HG03457 (cell line): ENCODE data around the gene CENPP.
A peak's percentile ranks its signal among the peaks of the same experiment; 100 is the strongest.

Source experiments
- ATAC-seq: cut with Tn5 transposase; IDR thresholded peaks from one replicate; pipeline ENCODE4 v1.9.1; 2021; ENCODE audit warnings: moderate number of reproducible peaks; ENCODE audit not compliant: unreplicated experiment

The CENPP gene

DNA sequence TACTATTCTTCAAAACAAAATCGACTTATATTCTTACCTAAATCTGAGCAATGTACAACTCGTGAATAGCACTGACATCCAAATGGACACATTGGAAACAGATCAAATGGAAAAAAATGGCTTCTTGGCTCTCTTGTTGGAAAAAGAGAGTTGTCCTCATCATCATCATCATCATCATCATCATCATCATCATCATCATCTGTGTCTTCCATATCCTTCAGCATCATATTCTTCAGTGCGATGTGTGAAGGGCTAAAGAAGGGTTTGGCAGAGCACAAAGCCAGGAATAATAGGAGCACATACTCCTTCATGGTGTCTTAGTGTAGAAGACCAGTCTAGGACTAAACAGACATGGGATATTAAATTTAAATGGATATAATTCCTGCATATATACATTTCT, 148.8 kb downstream of the CENPP start:
- no peak for ATAC-seq

DNA sequence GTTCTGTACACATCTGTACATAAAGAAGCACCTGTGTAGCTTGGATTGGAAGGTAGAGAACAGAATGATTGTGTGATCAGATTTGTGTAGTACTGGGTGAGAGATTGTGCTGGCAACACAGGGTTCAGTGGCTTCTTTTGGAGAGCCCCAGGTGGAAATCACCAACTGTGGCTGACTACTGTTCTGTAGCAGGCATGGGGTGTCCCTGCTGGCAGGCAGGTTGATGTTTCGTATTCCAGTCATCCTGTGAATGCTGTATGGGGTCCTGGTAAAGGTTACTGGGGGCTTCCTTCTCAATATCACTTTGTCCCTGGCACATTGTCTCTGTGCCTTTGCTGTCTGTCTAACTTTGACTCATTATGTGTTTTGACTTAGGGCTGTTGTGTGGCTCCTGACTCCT, 151.2 kb downstream of the CENPP start:
- ATAC-seq: peak; percentile 58

DNA sequence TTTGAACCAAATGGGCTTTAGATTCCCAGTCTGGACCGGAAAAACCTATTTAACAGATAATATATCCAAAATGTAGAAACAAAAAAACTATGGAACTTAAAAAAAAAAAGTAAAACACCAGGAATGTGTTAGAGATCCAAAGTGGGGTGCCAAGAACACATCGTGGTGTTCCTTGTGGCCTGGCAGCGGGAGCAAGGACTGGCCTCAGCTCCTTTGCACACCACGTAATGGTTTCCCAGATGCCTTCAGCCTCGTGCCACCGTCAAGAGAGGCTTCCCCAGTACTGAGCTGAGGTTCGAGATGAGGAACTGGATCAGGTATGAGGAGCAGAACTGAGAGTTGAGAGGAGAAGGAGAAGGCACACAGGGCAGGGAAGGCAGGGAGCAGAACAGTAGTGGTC, 153.0 kb downstream of the CENPP start:
- no peak for ATAC-seq

DNA sequence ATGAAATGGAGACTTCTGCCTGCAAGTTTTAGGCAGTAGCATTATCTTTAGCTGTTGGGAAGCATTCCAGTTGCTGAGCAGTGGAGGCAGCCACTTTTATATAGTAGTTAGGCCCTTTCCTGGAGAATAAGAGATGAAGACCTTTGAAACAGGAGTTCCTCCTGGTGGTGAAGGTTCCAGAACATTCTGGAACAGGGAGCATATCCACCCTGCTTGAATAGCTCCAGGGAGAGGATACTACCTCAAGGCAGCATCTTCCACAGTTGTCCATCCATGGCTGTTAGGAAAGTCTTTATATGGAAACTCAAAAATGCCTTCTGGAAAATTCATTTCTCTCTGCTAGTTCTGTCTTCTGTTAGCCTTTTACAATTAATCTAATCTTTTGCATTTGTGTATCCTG, 153.6 kb downstream of the CENPP start:
- ATAC-seq: no peak

DNA sequence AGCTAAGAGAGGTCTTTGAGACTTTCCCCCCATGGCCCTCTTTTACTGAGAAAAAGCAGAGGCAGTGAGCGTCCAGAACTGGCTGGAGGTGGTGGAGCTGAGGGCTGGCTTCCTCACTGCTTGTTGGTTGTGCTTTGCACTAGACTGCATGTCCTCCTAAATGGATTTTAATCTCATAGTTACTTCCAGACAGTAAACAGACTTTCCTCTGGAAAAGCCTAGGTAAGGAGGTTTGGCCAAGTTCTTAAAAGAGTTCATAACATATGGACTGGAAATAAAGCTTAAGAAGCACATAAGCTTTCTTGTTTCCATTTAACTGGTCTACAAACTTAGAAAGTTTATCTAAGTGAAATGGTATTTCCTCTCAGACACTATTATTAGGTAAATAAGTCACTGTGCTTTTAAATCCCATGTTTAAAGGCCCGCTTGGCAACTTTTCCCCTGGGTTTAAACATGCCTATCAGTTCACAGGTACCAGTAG, 154.6 kb downstream of the CENPP start:
- ATAC-seq: no peak

DNA sequence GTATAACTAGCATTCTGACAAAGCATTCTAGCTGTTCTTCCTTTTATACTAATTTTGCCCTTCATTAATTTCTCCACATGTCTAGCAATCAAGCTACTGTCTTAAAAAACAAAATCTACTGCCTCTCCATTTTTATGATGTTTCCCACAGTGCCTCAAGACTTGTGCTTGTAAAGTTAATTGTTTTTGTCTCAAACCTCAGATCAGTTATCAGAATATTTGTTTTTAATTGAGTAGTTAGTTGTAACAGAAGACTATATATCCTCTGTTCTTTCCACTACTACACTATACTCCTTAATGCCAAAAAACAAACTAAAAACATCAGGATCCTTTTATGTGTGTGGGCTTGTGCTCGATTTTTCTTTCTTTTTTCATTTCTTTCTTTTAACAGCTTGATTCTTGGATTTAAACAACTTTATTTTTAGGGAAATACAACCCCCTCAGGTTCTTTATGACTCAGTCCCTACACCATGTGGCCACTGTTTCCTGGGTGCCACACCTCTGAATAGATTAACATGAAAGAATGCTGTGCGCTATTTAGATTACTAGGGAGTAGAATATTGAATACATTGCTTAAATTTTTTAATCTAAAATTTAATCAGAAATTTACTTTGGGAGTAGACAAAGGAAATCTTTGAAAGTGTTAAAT, 155.4 kb downstream of the CENPP start:
- no peak for ATAC-seq

DNA sequence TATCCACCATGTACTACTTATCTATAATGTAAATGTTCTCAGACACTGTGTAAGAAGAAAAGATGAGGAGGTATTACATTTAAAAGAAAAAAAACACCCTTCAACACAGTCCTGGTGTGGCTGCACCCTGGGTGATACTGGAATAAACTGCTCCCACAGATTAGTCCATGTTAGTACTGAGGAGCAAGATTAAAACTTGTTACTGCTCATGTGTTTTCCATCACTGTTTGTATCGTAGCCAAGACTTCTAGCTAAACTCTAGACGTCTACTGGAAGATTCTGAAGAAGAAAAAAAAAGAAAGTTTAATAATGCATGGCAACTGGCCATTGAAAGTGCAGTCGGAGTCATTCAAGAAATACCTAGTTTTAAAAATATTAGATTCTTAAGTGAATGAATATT, 156.6 kb downstream of the CENPP start, which contains the start of gene ASPN:
ASPN (minus strand) TSS at position 178 of the 400 bp plus-strand sequence.
- no peak for ATAC-seq

DNA sequence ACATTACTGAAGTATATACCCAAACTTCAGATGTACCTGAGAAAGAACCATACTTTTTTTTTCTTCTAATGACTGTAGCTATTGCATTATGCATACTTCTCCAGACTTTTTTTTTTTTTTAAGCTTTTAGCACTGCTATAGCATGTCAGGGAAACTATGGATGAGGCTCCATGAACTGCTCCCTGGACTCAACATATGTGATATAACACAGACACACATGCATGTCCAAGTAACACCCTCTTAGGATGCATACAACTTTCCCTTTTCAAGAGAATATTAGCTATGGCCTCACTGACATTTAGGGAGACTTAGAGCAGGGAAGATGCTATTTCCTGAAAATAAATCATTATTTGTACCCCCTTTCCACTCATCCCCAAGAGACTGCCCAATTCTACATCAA, 157.1 kb downstream of the CENPP start:
- ATAC-seq: no peak

DNA sequence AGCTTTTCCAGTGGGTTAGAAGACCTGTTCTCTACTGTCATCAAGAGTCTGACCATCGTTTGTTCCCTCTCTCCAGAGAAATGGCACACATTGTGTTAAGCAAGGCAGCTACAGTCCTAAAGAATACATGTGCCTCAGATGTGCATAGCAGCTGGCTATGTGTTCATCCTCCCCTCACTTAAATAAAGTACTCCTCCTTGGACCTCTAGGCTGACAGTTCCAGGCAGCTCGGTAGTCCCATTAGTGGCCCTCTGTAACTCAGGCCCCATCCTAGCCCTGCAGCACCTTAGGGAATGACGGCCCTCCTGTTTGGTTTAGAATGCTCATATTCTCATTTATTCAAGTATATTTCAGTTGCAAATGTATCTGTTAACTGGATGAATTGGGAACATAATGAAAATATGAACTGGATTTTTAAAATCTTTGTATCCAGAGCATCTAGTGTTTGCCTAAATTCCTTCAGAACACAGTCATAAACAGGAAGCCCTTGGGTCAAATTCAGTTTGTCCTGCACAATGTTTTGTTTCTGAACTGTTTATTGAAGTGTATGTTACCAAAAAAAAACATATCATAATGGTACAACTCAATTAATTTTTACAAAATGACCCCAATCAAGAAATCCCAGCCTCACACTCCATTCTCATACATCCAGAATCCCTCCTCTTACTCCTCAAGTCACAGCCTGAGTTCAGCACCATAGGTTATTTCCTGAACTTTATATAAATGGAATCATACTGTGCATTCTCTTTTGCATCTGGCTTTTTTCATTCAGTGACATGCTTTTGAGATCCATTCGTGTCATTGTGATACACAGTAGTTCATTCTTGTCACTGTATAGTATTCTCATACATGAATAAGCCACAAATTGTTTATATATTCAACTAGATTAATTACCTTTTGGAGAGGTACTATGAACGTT, 158.1 kb downstream of the CENPP start:
- ATAC-seq: no peak

DNA sequence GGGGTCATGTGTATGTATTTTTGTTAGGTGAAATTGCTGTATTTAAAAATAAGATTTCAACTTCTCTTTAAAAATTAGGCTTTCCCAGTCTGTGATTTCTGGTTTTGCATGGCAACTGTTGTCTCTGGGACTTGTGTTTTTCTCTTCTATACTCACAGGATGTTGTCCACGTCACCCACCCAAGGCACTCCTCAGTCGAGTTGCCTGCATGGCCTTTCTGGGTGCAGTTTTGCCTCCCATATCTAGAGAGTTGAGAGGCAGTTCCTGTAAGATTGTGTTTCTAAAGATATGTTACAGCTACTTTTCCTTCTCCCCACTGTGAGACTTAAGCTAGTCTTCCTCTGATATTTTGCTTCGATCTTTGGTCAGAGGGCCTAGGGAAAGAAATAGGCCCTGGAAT, 158.8 kb downstream of the CENPP start:
- ATAC-seq: no peak

DNA sequence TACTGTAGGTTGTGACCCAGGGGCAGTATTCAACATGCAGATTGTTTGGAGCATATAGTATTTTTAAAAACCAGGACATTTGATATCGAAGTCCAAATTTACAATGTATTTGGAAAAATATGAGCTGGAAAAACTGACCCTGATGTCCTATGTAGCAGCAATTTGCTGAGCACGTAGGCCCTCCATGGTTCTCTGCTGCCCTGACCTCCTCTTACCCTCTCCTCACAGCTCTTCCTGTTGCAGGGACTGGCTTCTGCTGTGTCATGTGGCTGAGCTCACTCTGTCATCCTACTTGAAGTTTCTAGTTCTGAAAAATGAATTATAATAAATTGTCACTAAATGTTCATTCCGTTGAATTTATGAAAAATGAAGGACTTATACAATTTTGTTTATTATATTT, 160.6 kb downstream of the CENPP start:
- ATAC-seq: no peak

DNA sequence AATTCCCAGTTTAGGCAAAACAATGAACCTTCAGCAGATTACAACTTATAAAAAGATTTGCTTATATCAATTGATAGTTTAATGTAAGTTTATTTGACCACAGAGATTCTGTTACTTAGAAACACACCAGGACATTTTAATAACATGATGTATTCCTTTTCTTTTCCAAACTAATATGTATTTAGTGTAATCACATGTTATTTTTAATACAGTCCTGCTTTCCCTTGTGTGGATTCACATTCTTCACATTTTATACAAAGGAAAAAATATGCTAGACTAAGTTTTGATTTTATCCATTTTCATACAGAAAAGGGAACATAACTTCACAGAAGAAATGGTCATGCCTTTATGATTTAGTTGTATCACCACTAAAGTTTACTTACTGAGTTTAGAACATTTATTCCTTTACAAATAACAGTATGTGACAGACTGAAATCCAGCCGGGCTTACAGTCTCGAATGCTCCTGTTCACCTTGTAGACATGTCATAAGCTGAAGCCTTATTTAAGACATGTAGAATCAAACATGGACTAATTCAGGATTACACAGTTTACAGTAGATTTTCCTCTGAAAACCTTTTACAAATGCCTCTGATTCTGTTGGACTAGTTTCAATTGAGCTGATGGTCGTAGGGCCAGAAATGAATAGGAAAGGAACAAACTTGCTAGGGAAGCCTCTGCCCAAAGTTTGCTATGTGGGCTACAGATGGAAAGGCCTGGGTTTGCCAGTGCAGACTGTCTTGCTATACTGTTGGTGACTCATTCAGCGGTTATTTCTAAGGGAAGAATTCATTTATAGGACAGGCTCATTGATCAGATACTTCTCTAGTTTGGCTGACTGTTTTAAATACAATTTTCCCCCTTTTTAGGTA, 163.2 kb downstream of the CENPP start:
- no peak for ATAC-seq

DNA sequence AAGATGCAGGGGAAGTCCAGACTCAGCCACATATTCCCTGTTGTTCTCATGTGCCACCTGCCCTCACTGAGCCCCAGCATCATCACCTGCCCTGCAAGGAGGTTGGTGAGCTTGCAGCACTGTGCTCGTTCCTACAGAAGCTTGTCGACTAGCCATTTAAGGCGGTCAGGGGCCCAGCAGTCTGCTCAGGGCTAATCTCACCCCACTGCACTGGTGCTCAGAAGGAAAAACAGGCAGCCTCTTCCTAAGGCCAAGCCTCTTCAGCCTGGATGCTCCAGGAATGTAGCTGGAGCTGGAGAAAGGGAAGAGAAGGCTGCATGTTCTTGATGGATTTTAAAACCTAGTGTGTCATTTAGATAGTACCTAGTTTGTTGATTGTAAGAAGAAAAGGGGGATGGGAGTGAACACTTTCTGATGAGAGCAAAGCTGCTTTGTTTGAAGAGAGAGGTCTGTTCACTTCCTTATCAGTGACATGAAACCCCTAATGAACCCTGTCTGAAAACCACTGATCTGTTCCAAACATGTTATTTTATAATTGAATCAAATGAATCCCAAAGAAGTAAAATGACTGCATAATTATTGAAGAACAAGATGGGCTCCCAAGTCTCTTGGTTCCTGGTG, 167.1 kb downstream of the CENPP start:
- ATAC-seq: no peak

DNA sequence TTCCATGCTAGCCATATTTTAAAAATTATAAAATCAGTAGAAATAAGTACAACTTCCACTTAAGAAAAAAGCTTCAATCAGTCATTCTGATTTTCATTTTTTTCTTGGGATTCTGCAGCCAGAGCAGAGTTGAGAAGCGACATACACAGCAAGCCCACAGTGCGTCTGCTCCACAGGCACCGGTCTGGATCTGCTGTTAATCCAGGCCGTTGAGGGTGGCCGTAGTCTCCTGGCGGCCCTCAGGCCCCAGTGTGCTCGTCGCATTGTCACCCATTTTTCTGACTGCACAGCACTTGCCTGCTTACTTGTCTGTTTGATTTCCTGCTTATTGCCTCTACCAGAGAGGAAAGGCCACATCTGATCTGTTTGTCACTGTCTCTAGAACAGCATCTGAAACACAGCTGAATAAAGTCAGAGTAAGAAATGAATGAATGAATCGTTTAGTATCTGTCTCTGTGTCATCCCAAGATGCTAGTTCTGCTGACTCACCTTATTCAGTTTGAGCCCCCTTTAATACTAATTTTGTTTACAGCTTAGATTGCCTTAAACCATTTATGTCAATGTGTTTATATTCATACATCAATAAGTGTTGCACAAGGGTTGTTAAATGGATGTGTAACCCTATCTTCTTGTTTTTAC, 168.1 kb downstream of the CENPP start:
- no peak for ATAC-seq

DNA sequence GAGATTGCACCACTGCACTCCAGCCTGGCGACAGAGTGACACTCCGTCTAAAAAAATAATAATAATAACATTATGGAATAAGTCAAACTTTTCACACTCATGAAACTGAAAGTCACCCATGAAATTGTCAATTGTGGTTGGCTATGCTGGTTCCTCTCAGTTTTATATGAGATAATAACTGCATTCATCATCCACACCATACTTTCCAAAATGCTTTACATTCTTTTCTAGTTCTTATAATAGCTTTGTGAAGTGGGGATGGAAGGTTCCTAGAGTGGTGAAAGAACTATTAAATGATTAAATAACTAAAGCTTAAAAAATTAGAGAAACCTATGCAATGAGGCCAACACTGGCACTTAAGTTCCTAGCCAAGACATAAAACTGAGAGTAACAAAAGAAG, 169.1 kb downstream of the CENPP start:
- no peak for ATAC-seq

DNA sequence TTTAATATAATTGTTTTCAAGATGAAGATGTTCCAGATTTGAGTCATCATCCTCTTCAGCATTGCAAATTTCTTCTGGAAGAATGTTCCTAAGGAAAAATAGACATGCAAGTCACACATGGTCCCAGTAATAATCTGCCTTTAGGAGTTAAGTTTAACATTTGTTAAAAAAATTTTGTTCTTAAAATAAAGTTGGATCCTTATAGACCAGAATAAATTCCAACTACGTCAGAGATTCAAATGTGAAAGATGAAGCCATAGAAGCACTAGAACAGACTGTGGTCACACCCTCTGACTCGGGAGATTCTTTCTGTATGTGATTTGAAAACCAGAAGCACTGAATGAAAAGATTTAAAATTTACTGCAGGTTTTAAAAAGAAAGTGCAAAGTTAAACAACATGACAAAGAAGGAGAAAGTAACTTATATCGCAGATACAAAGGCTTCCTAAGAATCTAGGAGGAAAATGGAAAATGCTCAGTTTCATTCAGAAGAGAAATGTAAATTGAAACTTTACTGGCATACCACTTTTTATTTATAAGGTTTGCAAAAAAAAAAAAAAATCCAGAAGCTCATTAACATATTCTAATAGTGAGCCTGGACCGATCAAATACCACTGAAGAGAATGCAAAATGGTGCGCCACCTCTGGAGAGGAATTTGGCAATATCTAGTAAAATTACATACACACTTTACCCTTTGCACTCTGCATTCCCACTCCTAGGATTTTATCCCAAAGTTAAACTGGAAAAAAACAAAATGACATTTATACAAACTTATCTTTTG, 170.8 kb downstream of the CENPP start:
- ATAC-seq: no peak

DNA sequence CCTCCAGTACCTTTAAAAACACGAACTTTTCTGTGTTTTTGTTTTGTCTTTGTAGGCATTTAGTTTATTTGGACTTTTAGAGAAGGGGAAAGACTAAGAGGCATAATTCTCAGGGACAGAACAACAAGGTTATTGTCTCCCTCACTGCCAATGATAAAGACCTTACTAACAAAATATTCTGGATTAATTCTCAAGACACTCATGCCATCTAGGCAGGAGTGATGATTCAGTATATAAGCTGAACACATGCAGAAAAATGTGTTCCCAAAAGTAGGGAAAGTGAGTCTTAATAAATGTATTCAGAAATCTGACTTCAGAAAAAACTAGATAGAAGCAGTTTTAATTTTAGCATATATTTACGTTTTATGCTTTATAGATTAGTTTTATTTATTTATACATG, 173.9 kb downstream of the CENPP start:
- ATAC-seq: no peak

DNA sequence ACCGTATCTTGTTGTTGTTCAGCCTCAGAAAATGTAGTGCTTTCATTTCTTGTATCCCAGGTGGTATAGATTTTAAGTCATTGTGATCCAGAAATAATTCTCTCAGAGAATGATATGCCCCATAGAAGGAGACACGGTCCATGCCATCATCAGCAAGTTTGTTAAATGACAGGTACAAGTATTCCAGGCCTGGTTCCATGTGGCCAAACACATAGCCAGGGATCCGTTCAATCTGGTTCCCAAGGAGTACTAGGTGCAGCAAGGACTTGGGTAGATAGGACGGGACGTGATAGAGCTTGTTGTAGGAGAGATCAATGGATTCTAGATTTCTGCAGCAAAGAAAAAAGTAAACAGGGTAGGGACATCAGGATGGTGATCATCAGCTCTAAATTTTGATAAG, 175.0 kb downstream of the CENPP start:
- no peak for ATAC-seq

DNA sequence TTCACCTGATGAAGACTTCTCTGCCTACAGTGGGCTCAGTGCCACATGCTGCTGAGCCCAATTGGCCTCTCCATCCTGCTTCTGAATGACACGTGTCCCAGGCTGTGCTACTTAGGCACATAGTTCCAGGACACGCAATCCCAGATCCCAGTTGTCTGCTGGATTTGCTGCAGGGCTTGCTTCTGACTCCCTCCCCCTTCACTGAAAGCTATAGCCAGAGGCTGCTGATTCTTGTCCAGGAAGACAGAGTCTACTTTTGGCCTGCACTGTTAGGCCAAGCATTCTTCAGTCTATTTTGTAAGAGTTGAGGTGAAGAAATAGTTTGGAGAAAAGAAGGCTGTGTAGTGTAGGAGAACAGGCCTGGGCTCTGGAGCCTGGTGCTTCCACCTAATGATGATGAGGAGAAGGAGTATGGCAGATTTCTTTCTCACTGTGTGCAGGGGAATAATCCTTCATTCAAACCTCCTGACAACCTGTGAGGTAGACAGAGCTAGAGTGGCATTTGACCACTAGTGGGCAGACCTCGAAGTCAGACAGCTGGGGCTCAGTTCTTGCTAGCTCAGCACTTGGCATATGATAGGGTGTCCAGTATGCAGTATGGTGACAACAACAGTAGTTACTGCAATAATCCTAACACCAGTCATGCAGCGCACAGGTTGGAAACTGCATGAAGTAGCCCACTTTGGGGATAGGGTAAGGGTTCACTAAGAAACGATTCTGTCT, 176.1 kb downstream of the CENPP start:
- ATAC-seq: no peak
